Neural crest cell (in vitro differentiated cells): Measurements from ENCODE around the gene CAMSAP2. TPM values are rescaled to one million over a fixed set of nuclear protein-coding genes. Genes with fewer than 3 reads are reported as not detected.

Source experiments
- DNase-seq: peaks from one replicate; pipeline ENCODE4 v3.0.0; 2021; ENCODE audit warnings: low read depth, mixed read lengths, low spot score
- H3K27ac Mint-ChIP-seq: one replicate; pipeline ENCODE4 v1.8.0; 2021; ENCODE audit warnings: mild to moderate bottlenecking, mixed read lengths; ENCODE audit not compliant: unreplicated experiment
- H3K27me3 Mint-ChIP-seq: 2 replicates; pipeline ENCODE4 v1.8.0; 2021; ENCODE audit warnings: low read depth, mild to moderate bottlenecking, mixed read lengths
- H3K36me3 Mint-ChIP-seq: 2 replicates; pipeline ENCODE4 v1.8.0; 2021; ENCODE audit warnings: low read depth, mild to moderate bottlenecking, mixed read lengths
- H3K4me1 Mint-ChIP-seq: 2 replicates; pipeline ENCODE4 v1.8.0; 2021; ENCODE audit warnings: mixed read lengths
- H3K4me3 Mint-ChIP-seq: one replicate; pipeline ENCODE4 v1.8.0; 2021; ENCODE audit warnings: mild to moderate bottlenecking, mixed read lengths
- H3K9me3 Mint-ChIP-seq: 2 replicates; pipeline ENCODE4 v1.8.0; 2021; ENCODE audit warnings: mixed read lengths
- CTCF ChIP-seq: fragments of 200-600 bp; sonication (generic); conservative IDR thresholded peaks from 2 replicates; pipeline ENCODE4 v1.5.0; 2021; ENCODE audit warnings: antibody characterized with exemption, mild to moderate bottlenecking
- total RNA-seq: library from RNA; stranded (reverse); gene quantifications from 2 replicates; pipeline ENCODE4 v1.2.1, GENCODE V29; 2021

Gene CAMSAP2
- total RNA-seq, 1 donor from 2014 or later = 40.3 TPM

GRCh38 chr1:200909757-200910239 is 171.1 kb downstream of the CAMSAP2 start:
- no peaks in the 10 kb centered on the region for H3K27me3 Mint-ChIP-seq

More at GRCh38 chr1:200909757-200910239, 171.1 kb downstream of the CAMSAP2 start:
- Mint-ChIP-seq H3K27ac (no peak overlapping the region), H3K4me1 (no peaks in the 10 kb centered on the region), H3K36me3 (peaks cover 7% of the 10 kb centered on the region), H3K9me3 (no peaks in the 10 kb centered on the region), H3K4me3 (no peak overlapping the region)
- DNase-seq = no peak
- TF ChIP-seq CTCF = no peak

Other genes starting within 250 kb of the CAMSAP2 start
- gene KIF14, start 118.1 kb upstream of the CAMSAP2 start, total RNA-seq = 22.0 and 23.7 TPM in 2 replicates
- 18.0 and 19.7 TPM in 2 replicates for gene DDX59, start 69.0 kb upstream of the CAMSAP2 start, total RNA-seq
- not detected in 2 replicates for gene GPR25, start 134.1 kb downstream of the CAMSAP2 start, total RNA-seq
- gene INAVA, start 156.0 kb downstream of the CAMSAP2 start, total RNA-seq = 50.4 and 51.8 TPM in 2 replicates